HFFc6 (cell line): ENCODE measurements around the gene CENPV. TPM values are rescaled to one million over a fixed set of nuclear protein-coding genes. Genes with fewer than 3 reads are reported as not detected.
"Not testable (repeated sequence)": the region's sequence is repeated elsewhere in the genome, so short reads cannot be mapped to it uniquely, and the experiment has no call there.

ENCODE experiments used
- DNase-seq: peaks from one replicate; pipeline ENCODE4 v3.0.0-alpha.2; 2018
- H3K27ac Mint-ChIP-seq: 2 replicates; pipeline ENCODE4 v1.8.0; 2020; ENCODE audit warnings: mild to moderate bottlenecking, mixed read lengths
- H3K27me3 Mint-ChIP-seq: 2 replicates; pipeline ENCODE4 v1.8.0; 2021; ENCODE audit warnings: mild to moderate bottlenecking, moderate library complexity, mixed read lengths; ENCODE audit not compliant: insufficient read depth
- H3K36me3 Mint-ChIP-seq: 2 replicates; pipeline ENCODE4 v1.8.0; 2021; ENCODE audit warnings: low read depth, mixed read lengths
- H3K4me1 Mint-ChIP-seq: 2 replicates; pipeline ENCODE4 v1.8.0; 2020; ENCODE audit warnings: low read depth, mixed read lengths
- H3K4me3 Mint-ChIP-seq: 2 replicates; pipeline ENCODE4 v1.8.0; 2020; ENCODE audit warnings: mild to moderate bottlenecking, moderate library complexity, mixed read lengths
- H3K9me3 Mint-ChIP-seq: 2 replicates; pipeline ENCODE4 v1.8.0; 2020; ENCODE audit warnings: mild to moderate bottlenecking, mixed read lengths
- total RNA-seq, 6 experiments: library from RNA; stranded (reverse); fragmentation: NEBNext Ultra II Directional; extraction: Animal tissue kit (Norgen Biotek cat#: 25700); gene quantifications; 2 replicates in 1 of 6; 3 replicates in 5 of 6; pipeline ENCODE4 v1.2.3, GENCODE V29; 2021
- TF ChIP-seq, protein P1 (sequence below): fragments of 200-600 bp; sonication (generic); IDR thresholded peaks from 2 replicates; pipeline ENCODE4 v1.5.0; 2021; ENCODE audit warnings: antibody characterized with exemption, mild to moderate bottlenecking

CENPV gene
- total RNA-seq, 6 experiments from 2014 or later: 12.2 to 22.4 (median 15.2) TPM

DNA sequence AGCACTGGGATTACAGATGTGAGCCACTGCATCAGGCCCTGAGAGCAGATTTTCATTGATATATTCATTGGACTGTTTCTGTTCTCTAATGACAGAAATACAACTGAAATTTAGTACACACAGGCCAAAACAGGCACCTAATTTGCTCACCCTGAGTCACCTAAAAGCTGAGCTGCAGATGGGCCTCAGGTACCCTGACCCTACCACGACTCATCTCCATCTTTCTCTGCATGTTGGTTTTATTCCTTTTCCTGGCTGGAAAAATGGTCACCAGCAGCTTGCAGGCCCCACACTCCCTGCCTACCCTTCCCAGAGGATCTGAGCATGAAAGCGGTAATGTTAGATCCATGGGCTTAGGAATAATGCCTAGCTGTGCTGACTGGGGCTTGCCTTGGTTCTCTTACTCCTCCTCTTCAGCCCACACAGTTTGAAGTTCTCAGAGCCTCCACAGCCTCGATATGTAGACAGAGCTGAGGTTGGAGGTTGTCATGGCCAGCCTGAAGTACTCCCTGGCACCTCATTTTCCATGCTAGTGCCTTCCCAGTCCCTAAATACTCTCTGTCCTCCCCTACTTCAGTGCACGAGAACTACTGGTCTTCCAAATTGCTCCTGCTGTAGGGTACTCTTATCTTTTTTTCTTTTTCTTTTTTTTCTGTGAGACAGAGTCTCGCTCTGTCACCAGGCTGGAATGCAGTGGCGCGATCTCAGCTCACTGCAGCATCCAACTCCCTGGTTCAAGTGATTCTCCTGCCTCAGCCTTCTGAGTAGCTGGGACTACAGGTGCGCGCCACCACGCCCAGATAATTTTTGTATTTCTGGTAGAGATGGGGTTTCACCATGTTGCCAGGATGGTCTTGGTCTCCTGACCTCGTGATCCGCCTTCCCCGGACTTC, 51.1 kb downstream of the CENPV start:
- H3K27me3 Mint-ChIP-seq: peaks cover 2% of the 10 kb centered on the region; the same call in 1 of the 2 replicates
- H3K27ac Mint-ChIP-seq: peak overlapping the region; percentile 2
- peaks cover 11% of the 10 kb centered on the region for H3K36me3 Mint-ChIP-seq
- H3K4me1 Mint-ChIP-seq: peaks cover 14% of the 10 kb centered on the region
- H3K9me3 Mint-ChIP-seq: no peaks in the 10 kb centered on the region
- TF ChIP-seq, protein P1, sequence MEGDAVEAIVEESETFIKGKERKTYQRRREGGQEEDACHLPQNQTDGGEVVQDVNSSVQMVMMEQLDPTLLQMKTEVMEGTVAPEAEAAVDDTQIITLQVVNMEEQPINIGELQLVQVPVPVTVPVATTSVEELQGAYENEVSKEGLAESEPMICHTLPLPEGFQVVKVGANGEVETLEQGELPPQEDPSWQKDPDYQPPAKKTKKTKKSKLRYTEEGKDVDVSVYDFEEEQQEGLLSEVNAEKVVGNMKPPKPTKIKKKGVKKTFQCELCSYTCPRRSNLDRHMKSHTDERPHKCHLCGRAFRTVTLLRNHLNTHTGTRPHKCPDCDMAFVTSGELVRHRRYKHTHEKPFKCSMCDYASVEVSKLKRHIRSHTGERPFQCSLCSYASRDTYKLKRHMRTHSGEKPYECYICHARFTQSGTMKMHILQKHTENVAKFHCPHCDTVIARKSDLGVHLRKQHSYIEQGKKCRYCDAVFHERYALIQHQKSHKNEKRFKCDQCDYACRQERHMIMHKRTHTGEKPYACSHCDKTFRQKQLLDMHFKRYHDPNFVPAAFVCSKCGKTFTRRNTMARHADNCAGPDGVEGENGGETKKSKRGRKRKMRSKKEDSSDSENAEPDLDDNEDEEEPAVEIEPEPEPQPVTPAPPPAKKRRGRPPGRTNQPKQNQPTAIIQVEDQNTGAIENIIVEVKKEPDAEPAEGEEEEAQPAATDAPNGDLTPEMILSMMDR: no peak
- DNase-seq: no peak
- no peak overlapping the region for H3K4me3 Mint-ChIP-seq

- peaks cover 15% of the 10 kb centered on the region for H3K36me3 Mint-ChIP-seq
- H3K4me3 Mint-ChIP-seq: no peak overlapping the region
- TF ChIP-seq, protein P1: no peak
- H3K27me3 Mint-ChIP-seq: peaks cover 2% of the 10 kb centered on the region; the same call in 1 of the 2 replicates
- no peak for DNase-seq
- no peak overlapping the region for H3K27ac Mint-ChIP-seq
- peaks cover 14% of the 10 kb centered on the region for H3K4me1 Mint-ChIP-seq
- H3K9me3 Mint-ChIP-seq: no peaks in the 10 kb centered on the region
Measured at GRCh38 chr17:16300554-16300953, 52.7 kb downstream of the CENPV start.

DNA sequence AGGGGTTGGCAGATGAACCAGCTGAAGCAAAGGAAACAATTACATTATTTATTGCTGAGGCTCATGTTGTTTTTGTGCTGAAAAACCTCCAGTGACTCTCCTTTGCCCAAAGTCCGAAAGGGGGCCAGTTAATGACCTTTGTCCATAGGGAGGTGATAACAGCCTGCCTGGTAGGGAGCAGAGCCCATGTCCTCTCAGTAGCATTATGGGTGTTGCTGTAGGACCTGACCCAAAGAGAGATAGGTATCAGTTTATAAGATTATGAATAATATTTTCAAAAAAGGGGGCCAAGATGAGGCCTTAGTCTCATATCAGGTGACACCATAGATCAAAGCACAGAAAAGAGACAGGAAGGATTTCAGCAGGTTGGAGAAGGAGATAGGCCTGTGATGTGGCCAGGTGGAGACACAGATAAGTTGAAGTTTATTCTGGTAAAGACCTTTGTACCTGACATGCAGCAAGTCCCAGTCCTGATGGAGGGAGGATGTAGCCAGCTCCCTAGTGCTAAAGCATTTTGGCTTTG, 55.1 kb downstream of the CENPV start:
- TF ChIP-seq, protein P1: no peak
- Mint-ChIP-seq H3K9me3 (no peaks in the 10 kb centered on the region), H3K27ac (no peak overlapping the region), H3K36me3 (peaks cover 15% of the 10 kb centered on the region), H3K4me1 (peaks cover 14% of the 10 kb centered on the region), H3K4me3 (no peak overlapping the region), H3K27me3 (peaks cover 2% of the 10 kb centered on the region; the same call in 1 of the 2 replicates)
- DNase-seq: no peak

DNA sequence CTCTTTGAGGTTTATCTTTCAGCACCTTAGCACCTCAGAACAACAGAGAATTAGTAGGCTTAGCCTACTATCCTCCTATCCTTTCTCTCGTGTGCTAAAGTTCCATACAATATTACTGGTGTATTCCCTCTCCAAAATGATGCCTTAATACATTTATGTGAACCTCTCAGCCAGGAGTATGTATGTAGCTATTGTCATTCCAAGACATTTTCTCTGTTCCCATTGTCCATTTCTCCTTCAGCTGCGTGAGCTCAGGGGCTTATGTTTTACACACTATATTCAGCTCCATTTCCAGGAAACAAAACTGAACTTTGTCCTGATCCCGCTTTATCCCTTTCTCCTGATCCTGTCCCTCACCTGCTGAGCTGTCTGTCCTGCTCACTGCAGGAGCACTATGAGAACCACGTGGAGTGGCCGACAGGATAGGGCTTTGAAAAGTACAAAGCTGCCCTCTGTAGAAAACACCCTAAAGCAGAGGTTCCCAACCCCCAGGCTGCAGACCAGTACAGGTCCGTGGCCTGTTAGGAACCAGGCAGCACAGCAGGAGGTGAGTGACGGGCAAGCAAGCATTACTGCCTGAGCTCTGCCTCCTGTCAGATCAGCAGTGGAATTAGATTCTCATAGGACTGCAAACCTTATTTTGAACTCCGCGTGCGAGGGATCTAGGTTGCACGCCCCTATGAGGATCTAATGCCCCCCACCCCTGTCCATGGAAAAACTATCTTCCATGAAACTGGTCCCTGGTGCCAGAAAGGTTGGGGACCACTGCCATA, 55.7 kb downstream of the CENPV start:
- peaks cover 2% of the 10 kb centered on the region; the same call in 1 of the 2 replicates for H3K27me3 Mint-ChIP-seq

GRCh38 chr17:16296072-16296471, 57.2 kb downstream of the CENPV start:
- not testable (repeated sequence) for H3K9me3 Mint-ChIP-seq, H3K36me3 Mint-ChIP-seq, DNase-seq, H3K4me3 Mint-ChIP-seq, H3K27me3 Mint-ChIP-seq, H3K4me1 Mint-ChIP-seq, H3K27ac Mint-ChIP-seq

More for the DNA sequence above, 55.7 kb downstream of the CENPV start:
- no peaks in the 10 kb centered on the region for H3K9me3 Mint-ChIP-seq
- TF ChIP-seq, protein P1: no peak
- DNase-seq: no peak
- H3K4me3 Mint-ChIP-seq: no peak overlapping the region
- no peak overlapping the region for H3K27ac Mint-ChIP-seq
- H3K4me1 Mint-ChIP-seq: peaks cover 12% of the 10 kb centered on the region
- H3K36me3 Mint-ChIP-seq: peaks cover 11% of the 10 kb centered on the region
